ENCODE measurements around the gene ISG20. TPM values are rescaled to one million over a fixed set of nuclear protein-coding genes. Genes with fewer than 3 reads are reported as not detected.

The ISG20 gene
- total and polyA plus RNA-seq, 12 donors = 2.0 to 23.0 (median 4.5) TPM

DNA sequence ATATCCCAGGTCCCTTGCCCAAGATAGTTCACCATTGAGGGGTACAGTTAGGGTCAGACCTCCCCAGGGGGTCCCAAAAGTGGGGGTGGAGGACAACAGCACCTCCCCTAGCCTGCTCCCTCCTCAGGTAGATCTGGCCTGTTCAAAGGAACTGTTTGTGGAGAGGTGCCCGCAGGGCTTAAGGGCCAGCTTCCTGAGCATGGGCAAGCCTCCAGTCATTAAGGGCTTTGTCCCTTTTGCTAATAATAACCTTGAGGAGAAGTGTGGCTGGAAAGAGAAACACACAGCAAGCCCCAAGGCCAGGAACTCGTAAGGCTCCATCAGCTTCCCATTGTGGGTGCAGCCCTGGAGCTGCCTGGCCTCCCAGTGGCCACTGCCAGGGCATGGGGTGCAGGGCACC, 47.4 kb downstream of the ISG20 start:
- Histone ChIP-seq H3K27ac (no peak overlapping the region), H3K4me1 (peaks cover 0 to 3% (median 0%) of the 10 kb centered on the region in 9 donors), H3K4me3 (no peak overlapping the region), H3K9me3 (no peaks in the 10 kb centered on the region), H3K27me3 (peaks cover 0 to 15% (median 6%) of the 10 kb centered on the region in 7 donors), H3K36me3 (no peaks in the 10 kb centered on the region)
- intact Hi-C loops (cut with DNase I) = no loop called here
- TF ChIP-seq, protein P1, sequence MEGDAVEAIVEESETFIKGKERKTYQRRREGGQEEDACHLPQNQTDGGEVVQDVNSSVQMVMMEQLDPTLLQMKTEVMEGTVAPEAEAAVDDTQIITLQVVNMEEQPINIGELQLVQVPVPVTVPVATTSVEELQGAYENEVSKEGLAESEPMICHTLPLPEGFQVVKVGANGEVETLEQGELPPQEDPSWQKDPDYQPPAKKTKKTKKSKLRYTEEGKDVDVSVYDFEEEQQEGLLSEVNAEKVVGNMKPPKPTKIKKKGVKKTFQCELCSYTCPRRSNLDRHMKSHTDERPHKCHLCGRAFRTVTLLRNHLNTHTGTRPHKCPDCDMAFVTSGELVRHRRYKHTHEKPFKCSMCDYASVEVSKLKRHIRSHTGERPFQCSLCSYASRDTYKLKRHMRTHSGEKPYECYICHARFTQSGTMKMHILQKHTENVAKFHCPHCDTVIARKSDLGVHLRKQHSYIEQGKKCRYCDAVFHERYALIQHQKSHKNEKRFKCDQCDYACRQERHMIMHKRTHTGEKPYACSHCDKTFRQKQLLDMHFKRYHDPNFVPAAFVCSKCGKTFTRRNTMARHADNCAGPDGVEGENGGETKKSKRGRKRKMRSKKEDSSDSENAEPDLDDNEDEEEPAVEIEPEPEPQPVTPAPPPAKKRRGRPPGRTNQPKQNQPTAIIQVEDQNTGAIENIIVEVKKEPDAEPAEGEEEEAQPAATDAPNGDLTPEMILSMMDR (IDR thresholded peaks at IDR 0.05) = no peak
- DNase-seq (no peak), ATAC-seq (peak in 2 of 8 donors; percentile 43 to 50)
- WGBS, 2 donors = 65 to 66% methylated on average over 2 of the region's 2 CpGs

DNA sequence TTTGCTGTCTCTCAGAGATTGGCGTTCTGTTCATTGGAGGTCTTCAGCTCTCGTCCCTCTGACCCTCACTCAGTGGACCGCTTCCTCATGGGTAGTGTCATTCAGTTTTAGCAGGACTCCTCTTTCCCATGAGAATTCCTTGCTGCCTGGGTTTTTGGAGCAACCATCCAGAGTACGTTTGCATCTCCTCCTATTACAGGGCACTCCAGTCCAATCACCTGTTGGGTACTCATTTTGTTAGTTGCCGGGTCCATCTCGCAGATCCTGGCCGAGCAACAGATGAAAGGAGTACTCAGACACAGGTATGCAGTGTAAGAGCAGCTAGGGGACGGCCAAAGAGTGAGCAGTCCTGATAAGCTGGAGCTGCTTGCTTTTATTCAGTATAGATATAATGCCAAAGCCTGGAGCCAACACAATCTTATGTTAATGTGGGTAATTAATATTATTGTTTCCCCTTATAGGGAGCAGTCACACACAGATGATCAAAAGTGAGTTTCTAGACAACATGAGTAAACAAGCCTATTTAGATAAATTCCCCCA, 49.6 kb downstream of the ISG20 start:
- H3K27ac ChIP-seq = no peak overlapping the region
- no peaks in the 10 kb centered on the region for H3K36me3 ChIP-seq
- DNase-seq (no peak), ATAC-seq (no peak)
- 83% methylated on average over 8 of the region's 8 CpGs for WGBS, 2 donors
- no peak overlapping the region for H3K4me3 ChIP-seq
- TF ChIP-seq, protein P1 (IDR thresholded peaks at IDR 0.05) = no peak
- peaks cover 0 to 22% (median 6%) of the 10 kb centered on the region in 7 donors for H3K27me3 ChIP-seq
- intact Hi-C loops (cut with DNase I) = no loop called here
- H3K9me3 ChIP-seq = no peaks in the 10 kb centered on the region
- peaks cover 0 to 3% (median 0%) of the 10 kb centered on the region in 9 donors for H3K4me1 ChIP-seq

DNA sequence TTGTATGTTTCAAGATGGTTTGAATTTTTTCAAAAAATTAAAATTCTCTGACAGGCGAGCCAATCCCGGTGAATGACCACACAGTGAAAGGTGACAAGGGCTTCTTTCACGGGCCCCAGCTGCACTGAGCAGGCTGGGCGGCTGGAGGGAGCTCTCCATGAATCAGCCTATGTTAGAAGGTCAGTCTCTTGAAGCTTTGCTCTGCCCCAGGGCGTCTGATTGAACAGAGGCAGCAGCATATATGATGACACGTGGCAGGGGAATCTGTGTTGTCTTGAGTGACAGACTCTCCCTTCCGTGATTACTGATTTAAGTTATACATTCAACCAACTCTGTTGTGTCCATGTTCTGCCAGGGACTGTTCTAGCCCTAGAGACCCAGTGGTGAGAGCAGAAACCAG, 51.5 kb downstream of the ISG20 start:
- Histone ChIP-seq H3K9me3 (no peaks in the 10 kb centered on the region), H3K27me3 (peaks cover 0 to 27% (median 6%) of the 10 kb centered on the region in 7 donors), H3K27ac (no peak overlapping the region), H3K4me1 (peaks cover 0 to 3% (median 0%) of the 10 kb centered on the region in 9 donors), H3K4me3 (no peak overlapping the region), H3K36me3 (no peaks in the 10 kb centered on the region)
- 81 to 85% methylated on average over 7 of the region's 7 CpGs for WGBS, 2 donors
- TF ChIP-seq, protein P1 (IDR thresholded peaks at IDR 0.05) = no peak
- no peak for DNase-seq
- intact Hi-C loops (cut with DNase I) = no loop called here
- no peak for ATAC-seq

DNA sequence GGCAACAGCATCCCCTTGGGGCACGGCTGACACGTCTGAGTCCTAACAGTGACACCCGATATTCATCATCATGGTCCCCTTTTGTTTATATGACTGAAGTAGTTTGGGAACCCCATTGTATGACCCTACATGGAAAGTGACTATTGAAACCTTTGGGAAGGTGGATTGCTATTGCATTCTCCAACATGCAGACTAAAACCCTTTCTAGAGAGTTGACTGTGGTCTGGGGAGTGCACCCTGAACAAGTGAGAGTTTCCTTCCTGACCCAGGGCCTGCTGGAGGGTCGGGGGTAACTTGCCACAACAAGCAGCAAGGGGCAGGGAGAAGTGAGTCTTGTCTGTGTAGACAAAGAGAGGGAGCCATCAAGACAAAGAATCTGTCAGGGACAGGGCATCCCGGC, 54.4 kb downstream of the ISG20 start:
- no peaks in the 10 kb centered on the region for H3K9me3 ChIP-seq
- WGBS, 2 donors = 69 to 74% methylated on average over 5 of the region's 5 CpGs
- H3K36me3 ChIP-seq = no peaks in the 10 kb centered on the region
- intact Hi-C loops (cut with DNase I) = no loop called here
- no peak overlapping the region for H3K27ac ChIP-seq
- peaks cover 0 to 27% (median 6%) of the 10 kb centered on the region in 7 donors for H3K27me3 ChIP-seq
- no peaks in the 10 kb centered on the region for H3K4me1 ChIP-seq
- no peak overlapping the region for H3K4me3 ChIP-seq
- TF ChIP-seq, protein P1 (IDR thresholded peaks at IDR 0.05) = no peak
- DNase-seq = no peak
- no peak for ATAC-seq
